OCI-LY3 (cell line): ENCODE data around the gene LYZ.

Experiments
- CTCF ChIP-seq: fragments of 200-600, 300-600 bp; sonication (generic); IDR thresholded peaks from 2 replicates; pipeline ENCODE4 v1.5.1; 2014; ENCODE audit warnings: antibody characterized with exemption, low read length, low read depth
- EZH2phosphoT487 ChIP-seq: fragments of 200-600 bp; shearing (Covaris generic); IDR thresholded peaks from 2 replicates; pipeline ENCODE4 v1.6.1; 2018; ENCODE audit warnings: antibody characterized with exemption, mixed run types, low read depth

GRCh38 chr12:69386921-69387320 lies 38.7 kb downstream of the LYZ start:
- TF ChIP-seq CTCF (no peak), EZH2phosphoT487 (no peak)
